Left forelimb (tissue), 1 donor: ENCODE measurements around the gene ZNF891.

ENCODE experiments used
- DNase-seq: peaks from one replicate; pipeline ENCODE4 v3.0.0-alpha.2; 2018; ENCODE audit warnings: low spot score

ZNF891 gene

DNA sequence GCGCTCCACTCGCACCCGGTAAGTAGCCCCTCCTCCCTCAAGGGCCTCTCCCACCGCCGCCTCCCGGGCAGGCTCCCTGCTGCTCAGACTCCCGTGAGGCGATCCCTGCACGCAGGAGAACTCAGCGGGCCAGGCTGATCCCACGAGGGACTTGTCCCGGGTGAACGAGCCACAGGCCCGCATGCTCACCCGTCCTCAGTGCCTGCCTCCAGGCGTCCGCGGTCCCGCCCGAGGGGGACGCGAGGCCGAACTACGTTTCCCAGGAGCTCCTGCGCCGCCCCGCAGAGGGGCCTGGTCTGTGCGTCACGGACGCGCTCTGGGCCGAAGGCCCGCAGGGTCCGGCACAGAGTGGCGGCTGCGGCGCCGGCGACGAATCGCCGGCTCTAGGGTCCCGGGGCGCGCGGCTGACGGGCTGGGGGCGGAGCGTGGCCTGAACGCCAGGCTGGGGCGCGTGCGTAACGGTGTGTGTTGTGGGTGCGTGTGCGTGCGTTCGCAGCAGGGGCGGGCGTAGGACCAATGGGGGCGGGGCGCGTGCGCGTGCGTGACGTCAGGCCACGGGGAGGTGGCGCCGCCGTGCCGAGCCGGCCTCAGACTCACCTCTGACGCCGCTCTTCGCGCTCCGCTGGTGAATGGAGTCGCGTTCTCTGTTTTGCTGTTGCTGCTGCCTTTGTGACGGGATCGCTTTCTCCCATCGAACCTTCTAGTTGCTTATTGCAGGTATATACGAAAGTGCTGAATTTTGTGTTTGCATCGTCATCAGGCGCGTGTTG, at the start of gene ZNF891, which contains the start of gene ZNF10:
ZNF891 (minus strand) TSS at position 237 of the 770 bp plus-strand sequence. CDS start 8,356 bp downstream, outside the sequence.
ZNF10 (plus strand) TSS at position 590 of the 770 bp plus-strand sequence. CDS start 13,866 bp downstream, outside the sequence.
- DNase-seq = peak; percentile 99

GRCh38 chr12:133174901-133175300, 44.8 kb upstream of the ZNF891 start:
- DNase-seq = no peak

GRCh38 chr12:133172491-133172890, 42.4 kb upstream of the ZNF891 start:
- DNase-seq = no peak

DNA sequence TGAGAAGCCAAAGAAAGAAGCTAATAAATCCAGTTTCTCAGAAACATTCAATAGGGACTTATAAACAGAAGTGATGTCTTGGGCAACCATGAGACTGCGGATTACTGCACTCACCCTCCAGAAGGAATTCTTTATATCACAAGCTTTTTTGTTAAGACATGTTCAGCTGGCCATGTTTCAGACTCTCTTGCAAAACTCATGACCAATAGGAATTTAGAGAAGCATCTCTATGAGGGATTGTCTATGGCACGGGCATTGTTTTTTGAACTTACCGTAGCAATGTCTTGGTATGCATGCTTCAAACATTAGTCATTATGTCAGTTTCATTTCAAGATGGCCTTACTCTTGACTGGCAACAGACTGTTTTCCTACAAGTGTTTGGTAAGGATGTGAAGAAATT, 35.7 kb upstream of the ZNF891 start:
- no peak for DNase-seq

DNA sequence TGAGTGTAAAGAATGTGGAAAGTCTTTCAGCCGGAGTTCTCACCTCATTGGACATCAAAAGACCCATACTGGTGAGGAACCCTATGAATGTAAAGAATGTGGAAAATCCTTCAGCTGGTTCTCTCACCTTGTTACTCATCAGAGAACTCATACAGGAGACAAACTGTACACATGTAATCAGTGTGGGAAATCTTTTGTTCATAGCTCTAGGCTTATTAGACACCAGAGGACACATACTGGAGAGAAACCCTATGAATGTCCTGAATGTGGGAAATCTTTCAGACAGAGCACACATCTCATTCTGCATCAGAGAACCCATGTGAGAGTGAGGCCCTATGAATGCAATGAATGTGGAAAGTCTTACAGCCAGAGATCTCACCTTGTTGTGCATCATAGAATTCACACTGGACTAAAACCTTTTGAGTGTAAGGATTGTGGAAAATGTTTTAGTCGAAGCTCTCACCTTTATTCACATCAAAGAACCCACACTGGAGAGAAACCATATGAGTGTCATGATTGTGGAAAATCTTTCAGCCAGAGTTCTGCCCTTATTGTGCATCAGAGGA, 26.1 kb upstream of the ZNF891 start:
- no peak for DNase-seq

GRCh38 chr12:133145981-133146380, 15.9 kb upstream of the ZNF891 start:
- DNase-seq = no peak

GRCh38 chr12:133135747-133136146, 5.7 kb upstream of the ZNF891 start:
- no peak for DNase-seq

DNA sequence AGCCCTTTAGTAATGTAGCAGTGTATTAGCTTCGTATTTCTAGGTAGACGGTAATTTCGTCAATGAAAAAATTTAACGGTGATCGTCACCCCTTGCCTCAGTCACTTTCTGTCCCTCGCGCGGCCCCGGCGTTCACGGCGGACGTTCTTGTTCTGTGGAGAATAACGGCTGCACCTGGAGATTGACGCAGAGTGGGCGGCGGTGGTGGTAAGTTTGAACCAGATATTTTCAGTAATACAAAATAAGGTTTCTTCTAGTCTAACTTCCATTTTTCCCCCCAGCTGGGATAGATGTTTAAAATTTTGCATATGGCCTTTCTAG, 694 bp upstream of the ZNF891 start:
- peak; percentile 73 for DNase-seq

DNA sequence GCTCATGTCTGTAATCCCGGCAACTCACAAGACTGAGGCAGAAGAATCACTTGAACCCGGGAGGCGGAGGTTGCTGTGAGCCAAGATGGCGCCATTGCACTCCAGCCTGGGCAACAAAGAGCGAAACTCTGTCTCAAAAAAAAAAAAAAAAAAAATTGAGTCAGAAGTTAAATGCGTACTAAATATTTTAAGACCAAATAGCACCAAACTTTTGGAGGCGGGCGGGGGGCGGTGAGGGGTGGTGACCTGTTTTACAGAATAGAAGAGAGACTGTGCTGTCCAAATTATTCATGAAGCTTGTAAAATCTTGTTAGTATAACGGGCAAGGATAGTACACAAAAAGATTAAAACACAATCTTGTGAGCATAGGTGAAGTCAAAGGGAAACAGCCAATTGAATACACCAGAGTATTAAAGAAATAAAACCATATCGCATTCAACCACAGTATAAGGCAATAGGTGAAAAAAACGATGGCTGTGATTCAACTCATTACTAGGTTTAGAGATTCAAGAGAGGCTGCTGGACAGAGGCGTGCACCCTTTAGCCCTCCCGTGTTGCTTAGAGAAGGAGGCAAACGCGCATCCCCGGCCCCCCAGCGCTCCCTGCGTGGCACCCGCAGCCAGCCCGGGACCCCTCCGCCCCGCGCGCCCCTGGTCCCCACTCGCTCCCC, 571 bp downstream of the ZNF891 start:
- DNase-seq = no peak

- no peak for DNase-seq
Measured at GRCh38 chr12:133124674-133125073, 5.4 kb downstream of the ZNF891 start.

DNA sequence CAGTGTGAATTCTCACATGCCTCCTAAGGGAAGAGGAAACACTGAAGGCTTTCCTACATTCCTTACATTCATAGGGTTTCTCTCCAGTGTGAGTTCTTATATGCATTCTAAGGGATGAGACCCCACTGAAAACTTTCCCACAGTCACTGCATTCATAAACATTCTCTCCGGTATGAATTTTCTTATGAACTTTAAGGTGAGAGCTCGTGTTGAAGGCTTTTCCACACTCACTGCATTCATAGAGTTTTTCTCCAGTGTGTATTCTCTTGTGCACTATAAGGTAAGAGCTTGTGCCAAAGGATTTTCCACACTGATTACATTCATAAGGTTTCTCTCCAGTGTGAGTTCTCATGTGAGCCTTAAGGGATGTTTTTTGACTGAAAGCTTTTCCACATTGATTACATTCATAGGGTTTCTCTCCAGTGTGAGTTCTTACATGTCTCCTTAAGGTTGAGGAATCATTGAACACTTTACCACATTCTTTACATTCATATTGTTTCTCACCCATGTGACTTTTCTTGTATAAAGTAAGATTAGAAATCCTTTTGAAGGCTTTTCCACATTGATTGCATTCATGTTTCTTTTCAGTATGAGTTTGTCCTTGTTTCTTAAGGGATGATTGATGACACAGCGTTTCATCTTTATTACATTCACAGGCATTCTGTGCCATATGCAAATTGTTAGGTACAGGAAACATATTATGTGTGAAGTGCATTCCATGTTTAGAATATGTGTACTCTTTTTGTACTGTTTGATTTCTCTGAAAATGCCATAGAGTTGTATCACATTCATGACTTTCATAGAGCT, 9.5 kb downstream of the ZNF891 start:
- DNase-seq = no peak

- DNase-seq = no peak
Measured at GRCh38 chr12:133108150-133108549, 21.9 kb downstream of the ZNF891 start.

DNA sequence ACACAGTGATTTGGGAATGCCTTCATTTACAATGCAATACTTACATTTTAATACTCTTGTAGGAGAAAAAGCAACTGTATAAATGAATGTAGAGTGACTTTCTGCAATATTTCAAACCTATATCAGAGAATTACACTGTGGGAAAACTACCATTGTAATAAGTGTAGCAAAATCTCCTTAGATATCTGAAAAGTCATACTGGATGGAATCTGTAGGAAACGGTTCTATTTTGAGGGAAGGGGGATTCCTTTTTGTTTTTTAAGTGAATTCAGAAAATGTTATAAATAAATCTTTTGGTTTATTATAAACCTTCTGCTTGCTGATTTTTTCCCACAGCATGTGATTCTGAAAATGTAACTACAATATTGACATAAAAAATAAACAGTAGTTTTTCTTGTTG, 23.0 kb downstream of the ZNF891 start:
- DNase-seq = no peak

DNA sequence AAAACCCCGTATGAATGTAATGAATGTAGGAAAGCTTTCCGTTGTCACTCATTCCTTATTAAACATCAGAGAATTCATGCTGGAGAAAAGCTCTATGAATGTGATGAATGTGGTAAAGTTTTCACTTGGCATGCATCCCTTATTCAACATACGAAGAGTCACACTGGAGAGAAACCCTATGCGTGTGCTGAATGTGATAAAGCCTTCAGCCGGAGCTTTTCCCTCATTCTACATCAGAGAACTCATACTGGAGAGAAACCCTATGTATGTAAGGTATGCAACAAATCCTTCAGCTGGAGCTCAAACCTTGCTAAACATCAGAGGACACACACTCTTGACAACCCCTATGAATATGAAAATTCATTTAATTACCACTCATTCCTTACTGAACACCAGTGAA, 23.8 kb downstream of the ZNF891 start:
- no peak for DNase-seq

GRCh38 chr12:133105620-133106019, 24.5 kb downstream of the ZNF891 start:
- DNase-seq = no peak

GRCh38 chr12:133083345-133083744, 46.7 kb downstream of the ZNF891 start:
- no peak for DNase-seq

DNA sequence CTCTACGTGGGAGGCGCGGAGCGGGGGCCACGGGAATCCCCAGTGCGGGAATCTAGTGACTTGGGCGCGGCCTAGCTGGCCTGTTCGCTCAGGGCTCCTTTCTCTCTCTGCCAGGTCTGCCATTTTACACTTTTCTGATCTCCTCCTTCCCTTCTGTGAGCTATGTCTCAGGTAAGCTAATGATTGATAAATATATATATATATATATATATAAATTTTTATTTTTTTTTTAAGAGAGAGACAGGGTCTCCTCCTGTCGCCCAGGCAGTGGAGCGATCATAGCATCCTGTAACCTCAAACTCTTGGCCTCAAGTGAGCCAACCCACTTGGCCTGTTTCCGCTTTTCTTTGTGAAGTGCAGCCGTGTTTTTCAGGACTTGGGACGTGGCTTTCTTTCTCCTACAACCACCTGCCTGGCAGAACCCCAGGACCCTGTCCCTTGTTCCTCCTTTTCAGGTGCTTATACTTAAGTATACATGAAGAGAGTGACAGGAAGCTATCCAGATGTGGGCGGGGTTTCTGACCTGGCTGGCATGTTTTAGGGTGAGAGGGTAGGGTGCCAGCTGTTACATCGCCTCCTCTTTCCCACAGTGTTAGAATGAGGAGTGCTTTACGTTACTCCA, 48.8 kb downstream of the ZNF891 start:
- no peak for DNase-seq

- peak; percentile 98 for DNase-seq
Measured at GRCh38 chr12:133080368-133081158, 49.5 kb downstream of the ZNF891 start, which contains the start of gene ZNF140. ZNF140 (plus strand) TSS chr12:133080923; CDS start chr12:133081321, 398 bp downstream.

DNA sequence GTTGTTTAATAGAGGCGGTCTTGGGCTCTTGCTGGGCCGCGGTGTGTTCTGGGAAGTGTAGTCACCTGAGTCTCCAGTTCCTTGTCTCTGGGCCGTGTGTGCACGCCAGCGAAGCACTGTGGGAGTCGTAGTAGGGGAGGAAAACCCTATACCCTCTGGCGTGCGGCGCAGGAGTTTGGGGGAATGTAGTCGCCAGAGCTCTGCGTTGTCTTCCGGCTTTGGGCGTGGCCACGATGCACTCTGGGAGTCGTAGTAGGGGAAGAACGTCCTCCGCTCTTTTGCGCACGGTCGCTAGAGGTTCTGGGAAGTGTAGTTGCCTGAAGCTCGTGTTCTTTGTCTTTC, 50.1 kb downstream of the ZNF891 start:
- DNase-seq = no peak

GRCh38 chr12:133073836-133074235, 56.2 kb downstream of the ZNF891 start:
- no peak for DNase-seq

GRCh38 chr12:133063556-133063955, 66.5 kb downstream of the ZNF891 start:
- DNase-seq = no peak
